KMS-11 (cell line): Measurements from ENCODE around the gene CCL2.

Experiments used
- H2AFZ ChIP-seq: fragments of 200-600 bp; sonication (generic); 2 replicates; pipeline ENCODE4 v1.6.1; 2016; ENCODE audit warnings: antibody characterized with exemption, mixed run types, low read depth
- H3K27ac ChIP-seq: fragments of 200-600 bp; sonication (generic); 2 replicates; pipeline ENCODE4 v1.6.1; 2016; ENCODE audit warnings: mild to moderate bottlenecking, mixed run types
- H3K27me3 ChIP-seq: fragments of 200-600 bp; sonication (generic); 2 replicates; pipeline ENCODE4 v1.6.1; 2017; ENCODE audit warnings: mild to moderate bottlenecking, low read depth, mixed run types, moderate library complexity; ENCODE audit not compliant: insufficient read depth
- H3K36me3 ChIP-seq: fragments of 200-600 bp; sonication (generic); 2 replicates; pipeline ENCODE4 v1.6.1; 2017; ENCODE audit warnings: mild to moderate bottlenecking, mixed run types; ENCODE audit not compliant: insufficient read depth
- H3K4me1 ChIP-seq: fragments of 200-600 bp; sonication (generic); 2 replicates; pipeline ENCODE4 v1.6.1; 2016; ENCODE audit warnings: mild to moderate bottlenecking, low read depth, mixed run types; ENCODE audit not compliant: poor library complexity, severe bottlenecking
- H3K4me2 ChIP-seq: fragments of 200-600 bp; sonication (generic); 2 replicates; pipeline ENCODE4 v1.7.0; 2016; ENCODE audit warnings: mild to moderate bottlenecking, mixed run types
- H3K4me3 ChIP-seq: fragments of 200-600 bp; sonication (generic); IDR thresholded peaks from 2 replicates; pipeline ENCODE4 v1.6.1; 2017; ENCODE audit warnings: low read depth, low read length, mixed read lengths; ENCODE audit not compliant: insufficient read depth
- H3K79me2 ChIP-seq: fragments of 200-600 bp; sonication (generic); 2 replicates; pipeline ENCODE4 v1.6.1; 2016; ENCODE audit warnings: low read depth, mixed run types; ENCODE audit not compliant: insufficient read depth
- H3K9ac ChIP-seq: fragments of 200-600 bp; sonication (generic); 2 replicates; pipeline ENCODE4 v1.6.1; 2016; ENCODE audit warnings: mild to moderate bottlenecking, mixed run types
- H4K20me1 ChIP-seq: fragments of 200-600 bp; sonication (generic); 2 replicates; pipeline ENCODE4 v1.6.1; 2016; ENCODE audit warnings: mild to moderate bottlenecking, mixed run types; ENCODE audit not compliant: insufficient read depth
- CTCF ChIP-seq: fragments of 200-600 bp; sonication (generic); conservative IDR thresholded peaks from 2 replicates; pipeline ENCODE4 v1.6.1; 2017; ENCODE audit warnings: low read depth, mild to moderate bottlenecking, antibody characterized with exemption, low read length, moderate library complexity, mixed read lengths

Gene CCL2

GRCh38 chr17:34261568-34262337 lies 6.7 kb downstream of the CCL2 start:
- TF ChIP-seq CTCF, result no peak
- Histone ChIP-seq H3K4me1 (no peaks in the 10 kb centered on the region), H3K4me2 (no peak overlapping the region), H3K79me2 (no peaks in the 10 kb centered on the region), H3K27me3 (no peaks in the 10 kb centered on the region), H2AFZ (no peak overlapping the region), H3K36me3 (no peaks in the 10 kb centered on the region), H3K9ac (no peak overlapping the region), H3K4me3 (no peak overlapping the region), H4K20me1 (no peaks in the 10 kb centered on the region), H3K27ac (no peak overlapping the region)

GRCh38 chr17:34265711-34266110 lies 10.6 kb downstream of the CCL2 start:
- Histone ChIP-seq H3K27ac (no peak overlapping the region), H3K79me2 (no peaks in the 10 kb centered on the region), H3K4me1 (no peaks in the 10 kb centered on the region), H3K4me2 (no peak overlapping the region), H3K9ac (no peak overlapping the region), H2AFZ (no peak overlapping the region), H3K36me3 (no peaks in the 10 kb centered on the region), H4K20me1 (no peaks in the 10 kb centered on the region), H3K27me3 (no peaks in the 10 kb centered on the region), H3K4me3 (no peak overlapping the region)
- no peak for TF ChIP-seq CTCF

GRCh38 chr17:34269969-34270368 lies 14.9 kb downstream of the CCL2 start, which contains the start of gene CCL7:
Gene CCL7, plus strand, starts transcription at chr17:34270221. Its CDS starts 70 bp downstream, at chr17:34270291.
- no peak within 1 kb of the TSS for H3K4me2 ChIP-seq
- no peaks in the 10 kb centered on the region for H3K79me2 ChIP-seq
- H3K27ac ChIP-seq, result no peak within 1 kb of the TSS
- no peaks in the 10 kb centered on the region for H3K27me3 ChIP-seq
- no peak within 1 kb of the TSS for H3K4me3 ChIP-seq
- no peaks in the 10 kb centered on the region for H4K20me1 ChIP-seq
- no peak for TF ChIP-seq CTCF
- no peaks in the 10 kb centered on the region for H3K36me3 ChIP-seq
- no peak within 1 kb of the TSS for H3K9ac ChIP-seq
- H3K4me1 ChIP-seq, result no peaks in the 10 kb centered on the region
- H2AFZ ChIP-seq, result no peak within 1 kb of the TSS

GRCh38 chr17:34275881-34276280 lies 20.8 kb downstream of the CCL2 start:
- Histone ChIP-seq H3K27ac (no peak overlapping the region), H2AFZ (no peak overlapping the region), H3K9ac (no peak overlapping the region), H3K36me3 (no peaks in the 10 kb centered on the region), H4K20me1 (no peaks in the 10 kb centered on the region), H3K79me2 (no peaks in the 10 kb centered on the region), H3K4me3 (no peak overlapping the region), H3K4me1 (no peaks in the 10 kb centered on the region), H3K27me3 (no peaks in the 10 kb centered on the region), H3K4me2 (no peak overlapping the region)
- TF ChIP-seq CTCF, result no peak
